ENCODE results near the gene ACIN1. TPM values are rescaled to one million over a fixed set of nuclear protein-coding genes. Genes with fewer than 3 reads are reported as not detected.

Gene ACIN1
- total RNA-seq, 1 donor from 2014 or later = 62.1 TPM

DNA sequence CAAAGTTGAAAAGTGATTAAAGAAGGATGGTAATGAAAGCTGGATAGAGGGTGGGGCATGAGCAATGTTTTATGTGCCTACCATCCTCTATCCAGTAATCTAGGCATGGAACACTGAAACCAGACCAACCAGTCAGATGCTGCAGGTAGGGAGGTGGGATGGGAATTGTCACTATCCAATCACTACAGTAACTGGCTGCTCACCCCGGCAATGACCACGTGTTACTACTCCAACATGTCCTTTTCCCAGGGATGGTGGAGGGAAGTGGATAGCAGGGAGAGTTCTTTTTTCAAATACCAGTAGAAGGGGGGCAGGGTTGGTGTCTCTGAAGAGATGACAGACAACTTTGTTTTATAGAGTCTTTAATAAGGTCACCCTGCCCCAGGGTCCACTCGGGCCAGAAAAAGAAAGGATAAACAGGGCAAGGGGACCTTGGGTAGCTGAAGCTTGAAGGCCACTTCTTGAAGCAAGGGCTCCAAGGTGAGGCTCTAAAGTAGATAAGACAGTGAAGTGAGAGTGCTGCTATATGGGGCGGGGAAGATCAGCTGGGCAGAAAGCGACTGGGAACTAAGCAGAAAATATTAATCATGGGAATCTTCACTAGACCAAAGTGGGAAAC lies 22.9 kb downstream of the ACIN1 start:
- peak overlapping the region; percentile 76 for H3K27ac ChIP-seq (ENCODE audit: low read depth, low read length)
- H3K4me1 ChIP-seq (ENCODE audit: control insufficient read depth in 3 of 3, insufficient read depth in 3 of 3, low read length in 3 of 3) = peaks cover 24 to 47% (median 37%) of the 10 kb centered on the region in 3 donors
- peak overlapping the region; percentile 87 to 94 (median 90) for H3K4me3 ChIP-seq (ENCODE audit: low read length in 3 of 3)
- H3K27me3 ChIP-seq (ENCODE audit: control insufficient read depth in 3 of 3, insufficient read depth in 3 of 3, low read length in 3 of 3) = no peaks in the 10 kb centered on the region
- peaks cover 33 to 49% (median 42%) of the 10 kb centered on the region in 3 donors for H3K36me3 ChIP-seq (ENCODE audit: control insufficient read depth in 3 of 3, insufficient read depth in 3 of 3, low read length in 3 of 3)
- peak overlapping the region; percentile 91 for H3K9ac ChIP-seq (ENCODE audit: low read depth in 1 of 3, low read length in 3 of 3)
- H3K9me3 ChIP-seq (ENCODE audit: control insufficient read depth in 3 of 3, low read length in 3 of 3) = no peaks in the 10 kb centered on the region

DNA sequence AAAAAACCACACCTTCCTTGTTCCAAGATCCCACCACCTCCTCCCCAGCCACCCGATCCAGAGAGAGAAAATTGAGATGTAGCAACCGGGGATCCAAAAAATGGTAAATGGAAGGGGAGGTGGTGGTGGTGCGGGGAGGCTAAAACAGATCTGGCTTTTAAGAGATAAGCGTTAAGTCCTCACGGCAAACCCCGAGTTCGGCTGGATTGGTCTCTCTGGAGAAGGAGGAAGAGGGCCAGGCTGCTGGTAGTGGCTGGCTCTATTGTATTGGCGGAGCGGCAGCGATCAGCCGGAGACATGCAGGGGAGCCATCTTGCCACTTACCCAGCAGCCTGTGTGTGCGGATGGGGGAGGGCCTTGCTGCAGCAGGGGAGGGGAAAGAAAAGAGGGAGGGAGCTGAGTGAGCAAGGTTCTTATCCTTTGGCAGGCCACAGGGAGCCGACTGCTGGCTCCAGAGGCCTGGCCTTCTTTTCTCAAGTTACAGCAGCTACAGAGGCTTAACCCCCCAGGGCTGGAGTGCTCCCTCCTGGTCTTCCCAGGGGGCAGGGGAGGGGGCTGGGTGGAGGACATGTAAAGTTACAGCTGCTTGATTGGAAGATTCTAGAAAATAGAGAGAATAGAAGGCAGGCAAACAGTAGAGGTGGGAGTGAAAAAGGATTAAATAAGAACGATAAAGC lies 23.6 kb downstream of the ACIN1 start:
- peak overlapping the region; percentile 76 for H3K27ac ChIP-seq (ENCODE audit: low read depth, low read length)
- H3K9ac ChIP-seq (ENCODE audit: low read depth in 1 of 3, low read length in 3 of 3) = peak overlapping the region; percentile 91
- peaks cover 36 to 49% (median 40%) of the 10 kb centered on the region in 3 donors for H3K36me3 ChIP-seq (ENCODE audit: control insufficient read depth in 3 of 3, insufficient read depth in 3 of 3, low read length in 3 of 3)
- peak overlapping the region; percentile 87 to 94 (median 90) for H3K4me3 ChIP-seq (ENCODE audit: low read length in 3 of 3)
- H3K27me3 ChIP-seq (ENCODE audit: control insufficient read depth in 3 of 3, insufficient read depth in 3 of 3, low read length in 3 of 3) = no peaks in the 10 kb centered on the region
- H3K4me1 ChIP-seq (ENCODE audit: control insufficient read depth in 3 of 3, insufficient read depth in 3 of 3, low read length in 3 of 3) = peaks cover 24 to 47% (median 37%) of the 10 kb centered on the region in 3 donors
- H3K9me3 ChIP-seq (ENCODE audit: control insufficient read depth in 3 of 3, low read length in 3 of 3) = no peaks in the 10 kb centered on the region

DNA sequence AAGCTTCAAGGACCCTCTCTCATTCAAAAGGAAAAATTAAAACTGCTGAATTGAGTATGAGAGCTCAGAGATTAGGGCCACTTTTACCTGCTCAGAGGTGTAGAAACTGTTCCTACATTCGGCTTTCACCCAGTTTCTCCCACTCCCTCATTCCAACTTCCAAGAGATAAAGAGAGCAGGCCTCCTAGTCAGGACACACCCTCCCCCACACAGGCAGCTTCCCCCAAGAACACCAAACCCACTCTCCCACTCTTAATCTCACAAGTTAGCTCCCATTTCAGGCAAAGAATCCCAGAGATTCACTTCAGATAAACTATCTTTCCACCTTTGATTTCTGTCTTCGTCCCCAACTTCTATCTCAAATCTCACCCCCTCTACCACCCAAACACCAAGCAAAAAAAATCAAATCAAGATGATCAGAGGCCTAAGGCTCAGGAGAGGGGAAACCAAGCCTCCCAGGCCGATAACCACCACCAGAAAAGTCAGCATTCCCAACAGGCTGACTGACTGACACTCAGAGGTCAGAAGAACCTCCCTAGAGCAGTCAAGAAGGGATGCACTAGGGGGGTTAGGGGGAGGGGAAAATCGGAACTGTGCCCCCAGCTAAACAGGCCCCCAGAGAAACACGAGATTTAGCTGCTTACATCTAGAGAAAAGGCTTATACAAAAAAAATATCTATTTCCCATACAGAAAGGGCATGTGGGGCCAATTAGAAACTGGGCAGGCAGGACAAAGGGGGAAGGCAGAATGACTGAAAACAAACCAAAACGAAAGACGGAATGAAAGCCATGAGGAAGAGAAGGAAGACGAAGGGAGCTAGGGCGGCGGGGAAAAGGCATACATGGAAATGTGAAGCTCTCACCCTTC lies 24.4 kb downstream of the ACIN1 start:
- peaks cover 35 to 52% (median 43%) of the 10 kb centered on the region in 3 donors for H3K36me3 ChIP-seq (ENCODE audit: control insufficient read depth in 3 of 3, insufficient read depth in 3 of 3, low read length in 3 of 3)
- peaks cover 24 to 47% (median 37%) of the 10 kb centered on the region in 3 donors for H3K4me1 ChIP-seq (ENCODE audit: control insufficient read depth in 3 of 3, insufficient read depth in 3 of 3, low read length in 3 of 3)
- H3K9me3 ChIP-seq (ENCODE audit: control insufficient read depth in 3 of 3, low read length in 3 of 3) = no peaks in the 10 kb centered on the region
- peak overlapping the region; percentile 76 for H3K27ac ChIP-seq (ENCODE audit: low read depth, low read length)
- H3K4me3 ChIP-seq (ENCODE audit: low read length in 3 of 3) = peak overlapping the region; percentile 87 to 94 (median 90)
- no peaks in the 10 kb centered on the region for H3K27me3 ChIP-seq (ENCODE audit: control insufficient read depth in 3 of 3, insufficient read depth in 3 of 3, low read length in 3 of 3)
- H3K9ac ChIP-seq (ENCODE audit: low read depth in 1 of 3, low read length in 3 of 3) = peak overlapping the region; percentile 91

- Histone ChIP-seq H3K36me3 (ENCODE audit: control insufficient read depth in 3 of 3, insufficient read depth in 3 of 3, low read length in 3 of 3) (peaks cover 38 to 53% (median 39%) of the 10 kb centered on the region in 3 donors), H3K27ac (ENCODE audit: low read depth, low read length) (peak overlapping the region; percentile 6), H3K4me3 (ENCODE audit: low read length in 3 of 3) (no peak overlapping the region), H3K27me3 (ENCODE audit: control insufficient read depth in 3 of 3, insufficient read depth in 3 of 3, low read length in 3 of 3) (no peaks in the 10 kb centered on the region), H3K9ac (ENCODE audit: low read depth in 1 of 3, low read length in 3 of 3) (peak overlapping the region in 1 of 3 donors; percentile 10), H3K9me3 (ENCODE audit: control insufficient read depth in 3 of 3, low read length in 3 of 3) (no peaks in the 10 kb centered on the region), H3K4me1 (ENCODE audit: control insufficient read depth in 3 of 3, insufficient read depth in 3 of 3, low read length in 3 of 3) (peaks cover 24 to 47% (median 37%) of the 10 kb centered on the region in 3 donors)
Measured at GRCh38 chr14:23069413-23069806, 25.5 kb downstream of the ACIN1 start.

- Histone ChIP-seq H3K27ac (ENCODE audit: low read depth, low read length) (no peak overlapping the region), H3K4me3 (ENCODE audit: low read length in 3 of 3) (no peak overlapping the region), H3K4me1 (ENCODE audit: control insufficient read depth in 3 of 3, insufficient read depth in 3 of 3, low read length in 3 of 3) (peaks cover 24 to 47% (median 37%) of the 10 kb centered on the region in 3 donors)
Measured at GRCh38 chr14:23068789-23069412, 26.0 kb downstream of the ACIN1 start.

DNA sequence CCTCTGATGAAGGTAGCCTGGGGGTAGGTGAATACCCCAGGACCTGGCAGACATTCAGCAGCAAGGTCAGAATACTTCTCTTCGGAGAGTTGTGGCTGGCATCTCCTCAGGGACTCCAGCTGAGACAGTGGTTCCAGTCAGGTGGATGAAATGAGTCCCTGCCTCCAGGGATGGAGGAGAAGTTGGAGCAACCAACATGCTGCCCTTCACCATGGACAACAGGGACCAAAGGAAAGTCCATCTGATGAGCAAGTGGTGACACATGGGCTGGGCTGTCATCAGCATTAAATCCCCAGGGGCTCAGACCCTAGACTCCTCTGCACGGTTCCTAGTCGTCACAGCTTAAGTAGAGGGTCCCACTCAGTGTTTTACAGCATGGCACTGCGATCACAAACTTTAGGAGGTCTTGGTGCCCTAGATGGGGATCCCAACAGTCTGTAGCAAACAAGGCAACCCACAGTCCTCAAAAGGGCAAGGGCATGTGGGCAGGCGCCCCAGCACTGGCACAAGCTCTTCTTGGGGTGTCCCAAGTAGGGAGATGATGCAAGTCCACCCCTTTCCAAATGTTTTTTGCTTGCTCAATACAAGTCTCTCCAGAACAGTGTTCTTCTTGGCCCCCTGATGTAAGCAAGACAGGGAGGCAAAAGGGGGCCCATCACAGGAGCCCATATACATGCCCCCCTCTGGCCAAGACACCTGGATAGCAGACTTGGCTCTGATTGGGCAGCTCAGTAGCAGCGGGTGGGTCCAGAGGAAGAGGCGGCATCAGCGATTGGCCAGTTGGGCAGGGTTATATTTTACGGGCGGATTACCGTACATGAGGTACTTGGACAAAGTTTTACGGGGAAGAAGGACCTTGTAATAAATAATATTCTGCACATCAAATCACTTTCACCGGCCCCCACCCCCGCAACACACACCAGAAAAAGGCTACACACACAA lies 26.8 kb downstream of the ACIN1 start:
- Histone ChIP-seq H3K9ac (ENCODE audit: low read depth in 1 of 3, low read length in 3 of 3) (peak overlapping the region in 2 of 3 donors; percentile 19 to 33), H3K36me3 (ENCODE audit: control insufficient read depth in 3 of 3, insufficient read depth in 3 of 3, low read length in 3 of 3) (peaks cover 48 to 64% (median 49%) of the 10 kb centered on the region in 3 donors), H3K4me3 (ENCODE audit: low read length in 3 of 3) (no peak overlapping the region), H3K27ac (ENCODE audit: low read depth, low read length) (no peak overlapping the region), H3K4me1 (ENCODE audit: control insufficient read depth in 3 of 3, insufficient read depth in 3 of 3, low read length in 3 of 3) (peaks cover 24 to 47% (median 37%) of the 10 kb centered on the region in 3 donors), H3K9me3 (ENCODE audit: control insufficient read depth in 3 of 3, low read length in 3 of 3) (no peaks in the 10 kb centered on the region), H3K27me3 (ENCODE audit: control insufficient read depth in 3 of 3, insufficient read depth in 3 of 3, low read length in 3 of 3) (no peaks in the 10 kb centered on the region)

More at GRCh38 chr14:23068789-23069412, 26.0 kb downstream of the ACIN1 start:
- H3K9me3 ChIP-seq (ENCODE audit: control insufficient read depth in 3 of 3, low read length in 3 of 3) = no peaks in the 10 kb centered on the region
- H3K27me3 ChIP-seq (ENCODE audit: control insufficient read depth in 3 of 3, insufficient read depth in 3 of 3, low read length in 3 of 3) = no peaks in the 10 kb centered on the region
- peaks cover 41 to 56% (median 42%) of the 10 kb centered on the region in 3 donors for H3K36me3 ChIP-seq (ENCODE audit: control insufficient read depth in 3 of 3, insufficient read depth in 3 of 3, low read length in 3 of 3)
- H3K9ac ChIP-seq (ENCODE audit: low read depth in 1 of 3, low read length in 3 of 3) = peak overlapping the region in 2 of 3 donors; percentile 19 to 33

- Histone ChIP-seq H3K4me3 (ENCODE audit: low read length in 3 of 3) (no peak overlapping the region), H3K4me1 (ENCODE audit: control insufficient read depth in 3 of 3, insufficient read depth in 3 of 3, low read length in 3 of 3) (peaks cover 19 to 43% (median 31%) of the 10 kb centered on the region in 3 donors), H3K27me3 (ENCODE audit: control insufficient read depth in 3 of 3, insufficient read depth in 3 of 3, low read length in 3 of 3) (no peaks in the 10 kb centered on the region), H3K9ac (ENCODE audit: low read depth in 1 of 3, low read length in 3 of 3) (no peak overlapping the region), H3K27ac (ENCODE audit: low read depth, low read length) (no peak overlapping the region), H3K36me3 (ENCODE audit: control insufficient read depth in 3 of 3, insufficient read depth in 3 of 3, low read length in 3 of 3) (peaks cover 53 to 64% (median 56%) of the 10 kb centered on the region in 3 donors), H3K9me3 (ENCODE audit: control insufficient read depth in 3 of 3, low read length in 3 of 3) (no peaks in the 10 kb centered on the region)
Measured at GRCh38 chr14:23066855-23067744, 27.8 kb downstream of the ACIN1 start.

DNA sequence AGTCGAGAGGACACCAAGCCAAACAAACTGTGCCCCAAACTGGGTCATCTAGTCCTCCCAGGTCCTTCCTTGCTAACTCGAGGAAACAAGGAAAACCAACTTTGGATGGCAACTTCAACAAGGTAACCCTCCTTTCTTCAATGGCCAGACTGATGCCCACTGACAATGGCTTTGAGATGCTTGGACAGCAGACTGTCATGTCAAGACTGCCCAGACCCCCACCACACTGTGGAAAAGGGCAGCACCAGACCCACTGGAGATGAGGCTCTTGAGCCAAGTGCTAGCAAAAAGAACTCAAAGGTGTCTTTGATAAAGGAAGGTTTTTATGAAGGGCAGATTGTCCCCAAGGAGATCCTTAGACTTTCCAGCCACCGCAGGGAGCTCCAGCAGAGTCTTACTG lies 28.6 kb downstream of the ACIN1 start:
- Histone ChIP-seq H3K27ac (ENCODE audit: low read depth, low read length) (no peak overlapping the region), H3K9ac (ENCODE audit: low read depth in 1 of 3, low read length in 3 of 3) (no peak overlapping the region), H3K4me1 (ENCODE audit: control insufficient read depth in 3 of 3, insufficient read depth in 3 of 3, low read length in 3 of 3) (peaks cover 14 to 39% (median 26%) of the 10 kb centered on the region in 3 donors), H3K9me3 (ENCODE audit: control insufficient read depth in 3 of 3, low read length in 3 of 3) (no peaks in the 10 kb centered on the region), H3K36me3 (ENCODE audit: control insufficient read depth in 3 of 3, insufficient read depth in 3 of 3, low read length in 3 of 3) (peaks cover 57 to 67% (median 58%) of the 10 kb centered on the region in 3 donors), H3K27me3 (ENCODE audit: control insufficient read depth in 3 of 3, insufficient read depth in 3 of 3, low read length in 3 of 3) (no peaks in the 10 kb centered on the region), H3K4me3 (ENCODE audit: low read length in 3 of 3) (no peak overlapping the region)
